IMR-90 (cell line): ENCODE results near the gene TSPAN17. TPM values are rescaled to one million over a fixed set of nuclear protein-coding genes. Genes with fewer than 3 reads are reported as not detected.

Experiments
- ATAC-seq: fragments of 200-7000 bp; cut with Tn5 transposase; 2 replicates; pipeline ENCODE4 v1.9.1; 2020; ENCODE audit warnings: low read depth, mild to moderate bottlenecking, moderate library complexity
- BruUV-seq: library from RNA; stranded (reverse); fragments of 400-500 nt; replicated peaks from 2 replicates; lab custom pipeline; 2021; lab: Mats Ljungman, UMichigan
- CTCF ChIA-PET: fragments of 300-600 bp; formaldehyde crosslinking; extraction: SDS; loops from one replicate; lab custom pipeline; 2021; ENCODE audit warnings: antibody characterized with exemption; lab: Yijun Ruan, JAX
- POLR2A ChIA-PET: fragments of 300-600 bp; sonication (Branson Sonifier 250); formaldehyde crosslinking; loops from one replicate; lab custom pipeline; 2022; ENCODE audit warnings: antibody characterized with exemption; ENCODE audit not compliant: unreplicated experiment; lab: Charles Lee
- DNase-seq: peaks from one replicate; pipeline ENCODE4 v3.0.0; 2013
- H2AFZ ChIP-seq: replicated peaks from 2 replicates; pipeline ENCODE3; 2013; ENCODE audit warnings: low read length, mild to moderate bottlenecking; ENCODE audit not compliant: poor library complexity
- H2AK5ac ChIP-seq: 2 replicates; pipeline ENCODE4 v1.6.1; 2013; ENCODE audit warnings: low read depth, low read length, inconsistent platforms
- H2AK9ac ChIP-seq: replicated peaks from 2 replicates; pipeline ENCODE3; 2013; ENCODE audit warnings: mild to moderate bottlenecking, low read depth, low read length, moderate library complexity; ENCODE audit not compliant: poor library complexity
- H2BK120ac ChIP-seq: 2 replicates; pipeline ENCODE4 v1.6.1; 2013; ENCODE audit warnings: low read depth, low read length, inconsistent platforms
- H2BK15ac ChIP-seq: 3 replicates; pipeline ENCODE4 v1.6.1; 2013; ENCODE audit warnings: low read depth, low read length, inconsistent platforms
- H2BK20ac ChIP-seq: 2 replicates; pipeline ENCODE4 v1.6.1; 2013; ENCODE audit warnings: low read depth, mild to moderate bottlenecking, inconsistent platforms, low read length, moderate library complexity
- H2BK5ac ChIP-seq: 2 replicates; pipeline ENCODE4 v1.6.1; 2013; ENCODE audit warnings: mild to moderate bottlenecking, low read depth, low read length, inconsistent platforms; ENCODE audit not compliant: poor library complexity, severe bottlenecking
- H3K14ac ChIP-seq: replicated peaks from 2 replicates; pipeline ENCODE4 v1.6.1; 2013; ENCODE audit warnings: low read depth, low read length, inconsistent platforms
- H3K18ac ChIP-seq: 2 replicates; pipeline ENCODE4 v1.6.1; 2013; ENCODE audit warnings: low read depth, low read length, control low read depth
- H3K23ac ChIP-seq: 2 replicates; pipeline ENCODE4 v1.6.1; 2013; ENCODE audit warnings: low read depth, low read length, inconsistent platforms
- H3K27ac ChIP-seq: 2 replicates; pipeline ENCODE4 v1.5.1; 2013; ENCODE audit warnings: mild to moderate bottlenecking, control low read depth, low read length; ENCODE audit not compliant: insufficient read depth
- H3K27me3 ChIP-seq: 2 replicates; pipeline ENCODE4 v1.6.1; 2013; ENCODE audit warnings: low read length; ENCODE audit not compliant: control insufficient read depth, insufficient read depth
- H3K36me3 ChIP-seq: 2 replicates; pipeline ENCODE4 v1.6.1; 2013; ENCODE audit warnings: low read length, mixed read lengths; ENCODE audit not compliant: control insufficient read depth, insufficient read depth
- H3K4ac ChIP-seq: 2 replicates; pipeline ENCODE4 v1.6.1; 2013; ENCODE audit warnings: low read depth, low read length, inconsistent platforms
- H3K4me1 ChIP-seq: 2 replicates; pipeline ENCODE4 v1.6.1; 2013; ENCODE audit warnings: low read length, mixed read lengths; ENCODE audit not compliant: control insufficient read depth, insufficient read depth
- H3K4me2 ChIP-seq: 2 replicates; pipeline ENCODE4 v1.6.1; 2013; ENCODE audit warnings: low read depth, mild to moderate bottlenecking, control low read depth, low read length, moderate library complexity
- H3K4me3 ChIP-seq: 2 replicates; pipeline ENCODE4 v1.5.1; 2013; ENCODE audit warnings: low read depth, mild to moderate bottlenecking, control low read depth, low read length, moderate library complexity; ENCODE audit not compliant: insufficient read depth
- H3K56ac ChIP-seq: 2 replicates; pipeline ENCODE4 v1.6.1; 2013; ENCODE audit warnings: low read length, inconsistent platforms; ENCODE audit not compliant: insufficient read depth; ENCODE audit errors: extremely low read depth
- H3K79me1 ChIP-seq, 2 experiments: 2 replicates each; pipeline ENCODE4 v1.6.1; 2013; ENCODE audit warnings: low read length in 2 of 2, inconsistent platforms in 1 of 2, low read depth in 1 of 2
- H3K9ac ChIP-seq: 2 replicates; pipeline ENCODE4 v1.6.1; 2013; ENCODE audit warnings: low read depth, low read length, control low read depth
- H3K9me1 ChIP-seq: 2 replicates; pipeline ENCODE4 v1.6.1; 2013; ENCODE audit warnings: low read length, inconsistent platforms; ENCODE audit not compliant: insufficient read depth
- H3K9me3 ChIP-seq: 2 replicates; pipeline ENCODE4 v1.6.1; 2013; ENCODE audit warnings: low read length; ENCODE audit not compliant: control insufficient read depth, insufficient read depth
- H4K20me1 ChIP-seq: 2 replicates; pipeline ENCODE4 v1.6.1; 2013; ENCODE audit warnings: low read length, inconsistent platforms; ENCODE audit not compliant: insufficient read depth
- H4K5ac ChIP-seq: 2 replicates; pipeline ENCODE4 v1.6.1; 2013; ENCODE audit warnings: mild to moderate bottlenecking, low read depth, low read length, control low read depth
- H4K8ac ChIP-seq, 2 experiments: 2 replicates each; pipeline ENCODE4 v1.6.1; 2013; ENCODE audit warnings: low read depth in 2 of 2, low read length in 2 of 2, control low read depth in 1 of 2, inconsistent platforms in 1 of 2
- H4K91ac ChIP-seq: 2 replicates; pipeline ENCODE4 v1.6.1; 2013; ENCODE audit warnings: low read depth, low read length, inconsistent platforms; ENCODE audit not compliant: insufficient read depth
- BHLHE40 ChIP-seq: fragments of 150-350 bp; IDR thresholded peaks from 2 replicates; pipeline ENCODE4 v1.6.1; 2016; ENCODE audit warnings: mild to moderate bottlenecking, low read depth, low read length
- CEBPB ChIP-seq: IDR thresholded peaks from 2 replicates; pipeline ENCODE4 v1.6.1; 2012; ENCODE audit warnings: low read depth, low read length, improper control_type of control experiment
- CHD1 ChIP-seq: IDR thresholded peaks from 2 replicates; pipeline ENCODE4 v1.6.1; 2012; ENCODE audit warnings: low read depth, low read length, improper control_type of control experiment
- CTCF ChIP-seq: conservative IDR thresholded peaks from 2 replicates; pipeline ENCODE4 v1.5.1; 2012; ENCODE audit warnings: mild to moderate bottlenecking, low read depth, low read length, improper control_type of control experiment
- FOS ChIP-seq: fragments of 150-350 bp; IDR thresholded peaks from 2 replicates; pipeline ENCODE4 v1.6.1; 2016; ENCODE audit warnings: low read depth, low read length
- MAFK ChIP-seq: IDR thresholded peaks from 2 replicates; pipeline ENCODE4 v1.6.1; 2012; ENCODE audit warnings: low read depth, low read length, improper control_type of control experiment
- MAZ ChIP-seq: IDR thresholded peaks from 2 replicates; pipeline ENCODE4 v1.6.1; 2012; ENCODE audit warnings: low read depth, mild to moderate bottlenecking, low read length, improper control_type of control experiment, moderate library complexity, borderline replicate concordance
- MXI1 ChIP-seq: IDR thresholded peaks from 2 replicates; pipeline ENCODE4 v1.6.1; 2012; ENCODE audit warnings: low read depth, mild to moderate bottlenecking, low read length, moderate library complexity, borderline replicate concordance
- NFE2L2 ChIP-seq: fragments of 150-350 bp; IDR thresholded peaks from 2 replicates; pipeline ENCODE4 v1.6.1; 2016; ENCODE audit warnings: low read depth, mild to moderate bottlenecking, low read length
- POLR2A ChIP-seq: IDR thresholded peaks from 2 replicates; pipeline ENCODE4 v1.6.1; 2012; ENCODE audit warnings: mild to moderate bottlenecking, low read depth, low read length
- RAD21 ChIP-seq: IDR thresholded peaks from 2 replicates; pipeline ENCODE4 v1.6.1; 2012; ENCODE audit warnings: low read length, improper control_type of control experiment
- RCOR1 ChIP-seq: IDR thresholded peaks from 2 replicates; pipeline ENCODE4 v1.6.1; 2012; ENCODE audit warnings: mild to moderate bottlenecking, low read length, improper control_type of control experiment; ENCODE audit not compliant: insufficient replicate concordance
- RFX5 ChIP-seq: IDR thresholded peaks from 2 replicates; pipeline ENCODE4 v1.8.0; 2012; ENCODE audit warnings: low read depth, mild to moderate bottlenecking, low read length, moderate library complexity
- SMC3 ChIP-seq: fragments of 150-350 bp; IDR thresholded peaks from 2 replicates; pipeline ENCODE4 v1.6.1; 2016; ENCODE audit warnings: low read depth, mild to moderate bottlenecking, antibody characterized with exemption, low read length, moderate library complexity
- WGBS, 2 experiments: methylation state at CpG; one replicate each; pipeline versions ENCODE4 v1.1.5 to v1.1.7; 2013; ENCODE audit warnings: missing lambda C conversion rate in 2 of 2; ENCODE audit not compliant: insufficient read length in 1 of 2; ENCODE audit errors: extremely low coverage in 2 of 2; 5-methylcytosine and 5-hydroxymethylcytosine counted together
- dilution Hi-C: fragments of 300-500 bp; cut with HindIII; formaldehyde crosslinking; loops from one replicate; pipeline ENCODE4 v1.14.3; 2018; ENCODE audit warnings: low sequenced_read_pairs; ENCODE audit not compliant: unreplicated experiment
- in situ Hi-C: fragments of 300-500 bp; cut with MboI; formaldehyde crosslinking; loops from 3 replicates; pipeline ENCODE4 v1.14.3; 2019; ENCODE audit warnings: low sequenced_read_pairs, inconsistent platforms, mixed read lengths
- intact Hi-C: fragments of 100-400 bp; cut with micrococcal nuclease; formaldehyde crosslinking; loops from 2 replicates; pipeline ENCODE4 v1.10.0; 2022
- polyA plus RNA-seq, 3 experiments: library from polyadenylated mRNA; depleted of rRNA; stranded (reverse); fragments of >200 nt; gene quantifications; 2 replicates each; pipeline ENCODE4 v1.2.3, GENCODE V29; 2012; ENCODE audit warnings: low replicate concordance in 1 of 3
- total RNA-seq: library from RNA; depleted of rRNA; stranded (reverse); fragments of >200 nt; gene quantifications from 2 replicates; pipeline ENCODE4 v1.2.3, GENCODE V29; 2012
- TF ChIP-seq, protein P1 (sequence below): fragments of 150-350 bp; IDR thresholded peaks from 2 replicates; pipeline ENCODE4 v1.6.1; 2017; ENCODE audit warnings: mild to moderate bottlenecking, antibody characterized with exemption, low read length, low read depth
- TF ChIP-seq, protein P2 (sequence below): fragments of 150-350 bp; IDR thresholded peaks from 2 replicates; pipeline ENCODE4 v1.6.1; 2016; ENCODE audit warnings: low read depth, mild to moderate bottlenecking, low read length, moderate library complexity, borderline replicate concordance

TSPAN17 gene
- total and polyA plus RNA-seq, 2 of the 4 experiments (the other 2 are of a cell fraction), result 34.2 to 41.6 TPM

DNA sequence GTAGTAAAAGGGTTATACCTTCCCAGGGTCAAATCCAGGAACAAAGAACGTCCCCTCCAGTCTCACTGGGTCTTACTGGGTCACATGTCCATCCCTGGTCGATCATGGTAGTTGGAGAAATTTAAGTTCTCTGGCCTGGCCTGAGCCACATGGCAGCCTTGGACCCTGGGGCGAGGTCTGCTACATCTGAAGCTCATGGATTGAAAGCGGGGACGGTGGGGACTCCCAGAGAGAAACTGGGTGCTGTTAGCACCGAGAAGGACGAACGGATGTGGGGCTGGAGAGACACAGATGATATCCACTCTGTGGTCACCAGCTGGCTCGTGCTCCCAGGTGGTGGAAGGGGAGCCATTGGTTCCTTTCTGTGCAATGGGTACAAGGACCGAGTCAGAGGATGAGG, 46.9 kb downstream of the TSPAN17 start:
- H2AFZ ChIP-seq, result no peak overlapping the region
- TF ChIP-seq CTCF (no peak), POLR2A (no peak), CHD1 (no peak), MAZ (no peak), RAD21 (no peak), FOS (no peak), MXI1 (no peak), SMC3 (no peak), MAFK (no peak), NFE2L2 (no peak), BHLHE40 (no peak), CEBPB (no peak), RFX5 (no peak), RCOR1 (no peak)
- TF ChIP-seq, protein P1, sequence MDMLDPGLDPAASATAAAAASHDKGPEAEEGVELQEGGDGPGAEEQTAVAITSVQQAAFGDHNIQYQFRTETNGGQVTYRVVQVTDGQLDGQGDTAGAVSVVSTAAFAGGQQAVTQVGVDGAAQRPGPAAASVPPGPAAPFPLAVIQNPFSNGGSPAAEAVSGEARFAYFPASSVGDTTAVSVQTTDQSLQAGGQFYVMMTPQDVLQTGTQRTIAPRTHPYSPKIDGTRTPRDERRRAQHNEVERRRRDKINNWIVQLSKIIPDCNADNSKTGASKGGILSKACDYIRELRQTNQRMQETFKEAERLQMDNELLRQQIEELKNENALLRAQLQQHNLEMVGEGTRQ, result no peak
- TF ChIP-seq, protein P2, sequence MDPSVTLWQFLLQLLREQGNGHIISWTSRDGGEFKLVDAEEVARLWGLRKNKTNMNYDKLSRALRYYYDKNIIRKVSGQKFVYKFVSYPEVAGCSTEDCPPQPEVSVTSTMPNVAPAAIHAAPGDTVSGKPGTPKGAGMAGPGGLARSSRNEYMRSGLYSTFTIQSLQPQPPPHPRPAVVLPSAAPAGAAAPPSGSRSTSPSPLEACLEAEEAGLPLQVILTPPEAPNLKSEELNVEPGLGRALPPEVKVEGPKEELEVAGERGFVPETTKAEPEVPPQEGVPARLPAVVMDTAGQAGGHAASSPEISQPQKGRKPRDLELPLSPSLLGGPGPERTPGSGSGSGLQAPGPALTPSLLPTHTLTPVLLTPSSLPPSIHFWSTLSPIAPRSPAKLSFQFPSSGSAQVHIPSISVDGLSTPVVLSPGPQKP, result no peak
- H3K23ac ChIP-seq, result no peak overlapping the region
- H3K27ac ChIP-seq, result no peak overlapping the region
- no peak for ATAC-seq
- H3K9me1 ChIP-seq, result no peaks in the 10 kb centered on the region
- no TSS peak for BruUV-seq
- no peaks in the 10 kb centered on the region for H3K4me1 ChIP-seq
- no peak overlapping the region for H4K5ac ChIP-seq
- no peak overlapping the region for H3K4me3 ChIP-seq
- H3K56ac ChIP-seq, result no peak overlapping the region
- H4K20me1 ChIP-seq, result no peaks in the 10 kb centered on the region
- H4K91ac ChIP-seq, result no peak overlapping the region
- dilution Hi-C loops (no loop called here), intact Hi-C loops (no loop called here), in situ Hi-C loops (no loop called here)
- 86% methylated on average over 5 of the region's 10 CpGs; no CpG with 5 or more reads in 1 of the 2 experiments for WGBS, 2 experiments
- H2BK15ac ChIP-seq, result no peak overlapping the region
- POLR2A ChIA-PET, result no interaction called here
- H2AK5ac ChIP-seq, result no peak overlapping the region
- H3K4ac ChIP-seq, result no peak overlapping the region
- CTCF ChIA-PET, result no interaction called here
- H4K8ac ChIP-seq, result no peak overlapping the region
- no peak overlapping the region for H2BK20ac ChIP-seq
- H3K9me3 ChIP-seq, result no peaks in the 10 kb centered on the region
- no peak overlapping the region for H2BK120ac ChIP-seq
- no peak overlapping the region for H3K9ac ChIP-seq
- no peak overlapping the region for H2BK5ac ChIP-seq
- H3K18ac ChIP-seq, result no peak overlapping the region
- no peak for DNase-seq
- no peak overlapping the region for H3K4me2 ChIP-seq
- no peak overlapping the region for H2AK9ac ChIP-seq
- H3K27me3 ChIP-seq, result peaks cover 86% of the 10 kb centered on the region
- H3K79me1 ChIP-seq, result no peaks in the 10 kb centered on the region
- H3K14ac ChIP-seq, result no peak overlapping the region
- H3K36me3 ChIP-seq, result no peaks in the 10 kb centered on the region
